Trophoblast cell (in vitro differentiated cells and primary cell): ENCODE data around the gene ACBD4.

Experiments used
- DNase-seq, 2 donors: peaks; one replicate each; pipeline ENCODE4 v3.0.0-alpha.2; 2016
- H2AFZ ChIP-seq: 2 replicates; pipeline ENCODE4 v1.6.1; 2013; ENCODE audit warnings: low read length, moderate library complexity, mild to moderate bottlenecking; ENCODE audit not compliant: insufficient read depth, poor library complexity
- H2AK5ac ChIP-seq: 2 replicates; pipeline ENCODE4 v1.6.1; 2013; ENCODE audit warnings: mild to moderate bottlenecking, low read length
- H2BK120ac ChIP-seq: 2 replicates; pipeline ENCODE4 v1.6.1; 2013; ENCODE audit warnings: low read length, mild to moderate bottlenecking, moderate library complexity; ENCODE audit not compliant: insufficient read depth, poor library complexity
- H2BK12ac ChIP-seq: 2 replicates; pipeline ENCODE4 v1.6.1; 2013; ENCODE audit warnings: mild to moderate bottlenecking, low read length, moderate library complexity
- H2BK5ac ChIP-seq: 2 replicates; pipeline ENCODE4 v1.6.1; 2013; ENCODE audit warnings: low read length, low read depth, moderate library complexity, mild to moderate bottlenecking; ENCODE audit not compliant: poor library complexity
- H3K14ac ChIP-seq: 2 replicates; pipeline ENCODE4 v1.6.1; 2013; ENCODE audit warnings: mild to moderate bottlenecking, low read length
- H3K18ac ChIP-seq: 2 replicates; pipeline ENCODE4 v1.6.1; 2013; ENCODE audit warnings: mild to moderate bottlenecking, low read length
- H3K23ac ChIP-seq: 2 replicates; pipeline ENCODE4 v1.6.1; 2013; ENCODE audit warnings: low read length
- H3K27ac ChIP-seq: 2 replicates; pipeline ENCODE4 v1.5.1; 2013; ENCODE audit warnings: low read depth, mild to moderate bottlenecking, inconsistent platforms, low read length, moderate library complexity
- H3K27me3 ChIP-seq: 2 replicates; pipeline ENCODE4 v1.6.1; 2013; ENCODE audit warnings: inconsistent platforms, mild to moderate bottlenecking, low read length, moderate library complexity; ENCODE audit not compliant: insufficient read depth
- H3K36me3 ChIP-seq, 2 experiments: 1 replicate in 1 of 2; 2 replicates in 1 of 2; pipeline ENCODE4 v1.6.1; 2013; ENCODE audit warnings: low read length in 2 of 2, mild to moderate bottlenecking in 2 of 2, moderate library complexity in 1 of 2; ENCODE audit not compliant: insufficient read depth in 2 of 2, control insufficient read depth in 1 of 2
- H3K4ac ChIP-seq: 2 replicates; pipeline ENCODE4 v1.6.1; 2013; ENCODE audit warnings: low read depth, mild to moderate bottlenecking, low read length, moderate library complexity
- H3K4me1 ChIP-seq, 2 experiments: 1 replicate in 1 of 2; 2 replicates in 1 of 2; pipeline ENCODE4 v1.6.1; 2013; ENCODE audit warnings: low read length in 2 of 2, mild to moderate bottlenecking in 2 of 2, moderate library complexity in 1 of 2; ENCODE audit not compliant: insufficient read depth in 2 of 2, control insufficient read depth in 1 of 2
- H3K4me2 ChIP-seq: 2 replicates; pipeline ENCODE4 v1.6.1; 2013; ENCODE audit warnings: inconsistent platforms, mild to moderate bottlenecking, low read length, moderate library complexity
- H3K4me3 ChIP-seq: 2 replicates; pipeline ENCODE4 v1.5.1; 2013; ENCODE audit warnings: mild to moderate bottlenecking, low read depth, low read length, inconsistent platforms
- H3K79me1 ChIP-seq: one replicate; pipeline ENCODE4 v1.6.1; 2013; ENCODE audit warnings: low read length
- H3K79me2 ChIP-seq: 2 replicates; pipeline ENCODE4 v1.6.1; 2013; ENCODE audit warnings: low read length, mild to moderate bottlenecking; ENCODE audit not compliant: control insufficient read depth, insufficient read depth, poor library complexity
- H3K9ac ChIP-seq: 2 replicates; pipeline ENCODE4 v1.6.1; 2013; ENCODE audit warnings: mild to moderate bottlenecking, low read length
- H3K9me3 ChIP-seq: 2 replicates; pipeline ENCODE4 v1.6.1; 2013; ENCODE audit warnings: low read depth, mild to moderate bottlenecking, control low read depth, inconsistent platforms, low read length; ENCODE audit not compliant: insufficient read depth
- H4K12ac ChIP-seq: 2 replicates; pipeline ENCODE4 v1.6.1; 2013; ENCODE audit warnings: low read depth, mild to moderate bottlenecking, low read length, moderate library complexity
- H4K8ac ChIP-seq: 2 replicates; pipeline ENCODE4 v1.6.1; 2013; ENCODE audit warnings: low read depth, mild to moderate bottlenecking, low read length, moderate library complexity
- H4K91ac ChIP-seq: one replicate; pipeline ENCODE4 v1.6.1; 2013; ENCODE audit warnings: low read depth, mild to moderate bottlenecking, low read length, moderate library complexity
- WGBS: extraction: QIAGEN DNeasy Blood & Tissue Kit; methylation state at CpG from one replicate; pipeline ENCODE4 v1.1.7; 2013; ENCODE audit warnings: missing lambda C conversion rate; ENCODE audit not compliant: insufficient read length, insufficient coverage; ENCODE audit errors: extremely low coverage; 5-methylcytosine and 5-hydroxymethylcytosine counted together

ACBD4 gene

DNA sequence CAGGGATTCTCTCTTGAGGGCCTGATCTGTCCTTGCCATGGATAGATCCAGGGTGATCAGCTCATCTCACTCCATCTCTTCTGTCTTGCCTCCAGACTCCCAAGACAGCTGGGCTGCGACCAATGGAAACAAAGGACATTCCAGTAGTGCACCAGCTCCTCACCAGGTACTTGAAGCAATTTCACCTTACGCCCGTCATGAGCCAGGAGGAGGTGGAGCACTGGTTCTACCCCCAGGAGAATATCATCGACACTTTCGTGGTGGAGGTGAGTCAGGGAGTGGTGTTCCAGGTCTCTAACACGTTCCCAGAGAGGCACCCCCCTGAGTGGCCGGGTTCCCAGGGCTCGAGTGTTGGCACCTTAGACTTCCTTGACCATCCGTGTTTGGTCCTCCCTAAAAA, 32.6 kb upstream of the ACBD4 start:
- WGBS = no CpG with 5 or more reads among the region's 9 CpGs
- peak overlapping the region; percentile 50 for H2BK5ac ChIP-seq
- H3K27ac ChIP-seq = peak overlapping the region; percentile 94
- H2AK5ac ChIP-seq = no peak overlapping the region
- H2BK12ac ChIP-seq = peak overlapping the region; percentile 37
- no peak overlapping the region for H3K23ac ChIP-seq
- H3K27me3 ChIP-seq = no peaks in the 10 kb centered on the region
- H3K9ac ChIP-seq = no peak overlapping the region
- no peak overlapping the region for H3K4me2 ChIP-seq
- peak overlapping the region; percentile 15 for H2BK120ac ChIP-seq
- peak overlapping the region; percentile 57 for H4K8ac ChIP-seq
- H3K4ac ChIP-seq = peak overlapping the region; percentile 17
- no peaks in the 10 kb centered on the region for H3K79me2 ChIP-seq
- H3K36me3 ChIP-seq = peaks cover 69 to 70% of the 10 kb centered on the region in 2 experiments
- DNase-seq = peak; percentile 48 to 71
- peak overlapping the region; percentile 38 for H3K18ac ChIP-seq
- no peak overlapping the region for H3K4me3 ChIP-seq
- no peaks in the 10 kb centered on the region for H3K9me3 ChIP-seq
- peak overlapping the region; percentile 19 for H4K12ac ChIP-seq
- H3K79me1 ChIP-seq = peaks cover 12% of the 10 kb centered on the region
- peak overlapping the region; percentile 28 for H3K14ac ChIP-seq
- H2AFZ ChIP-seq = no peak overlapping the region
- peaks cover 11 to 23% of the 10 kb centered on the region in 2 experiments for H3K4me1 ChIP-seq
- H4K91ac ChIP-seq = peak overlapping the region; percentile 20

DNA sequence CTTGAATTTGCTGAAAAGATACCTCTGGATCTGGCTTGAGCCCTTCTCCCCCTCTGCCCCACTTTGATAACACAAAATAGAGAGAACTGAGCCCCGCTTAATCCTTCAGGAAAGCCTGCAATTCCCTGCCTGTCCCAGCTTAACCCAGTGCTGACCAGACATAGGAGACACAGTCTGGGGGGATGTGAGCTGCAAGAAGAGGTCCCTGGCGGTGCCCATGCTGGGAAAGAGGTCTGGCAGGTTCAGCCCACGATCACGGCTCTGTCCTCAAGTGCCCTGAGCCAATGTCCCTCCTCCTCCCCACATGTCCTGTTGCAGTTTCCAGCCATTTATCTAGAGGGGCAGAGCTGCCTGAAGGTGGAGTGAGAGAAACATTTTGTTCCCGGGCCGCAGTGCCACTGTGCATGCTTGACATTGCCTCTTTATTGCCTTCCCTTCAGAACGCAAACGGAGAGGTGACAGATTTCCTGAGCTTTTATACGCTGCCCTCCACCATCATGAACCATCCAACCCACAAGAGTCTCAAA, 32.2 kb upstream of the ACBD4 start:
- no peak for DNase-seq
- no peak overlapping the region for H3K4me3 ChIP-seq
- WGBS = no CpG with 5 or more reads among the region's 9 CpGs
- H3K27ac ChIP-seq = peak overlapping the region; percentile 94
- H2BK5ac ChIP-seq = no peak overlapping the region
- no peak overlapping the region for H3K23ac ChIP-seq
- no peak overlapping the region for H2BK12ac ChIP-seq
- H3K4me1 ChIP-seq = peaks cover 11 to 23% of the 10 kb centered on the region in 2 experiments
- no peaks in the 10 kb centered on the region for H3K27me3 ChIP-seq
- peak overlapping the region; percentile 30 for H3K18ac ChIP-seq
- H3K36me3 ChIP-seq = peaks cover 69 to 70% of the 10 kb centered on the region in 2 experiments
- H4K12ac ChIP-seq = no peak overlapping the region
- H3K4me2 ChIP-seq = no peak overlapping the region
- no peaks in the 10 kb centered on the region for H3K9me3 ChIP-seq
- H2BK120ac ChIP-seq = peak overlapping the region; percentile 24
- H4K8ac ChIP-seq = no peak overlapping the region
- no peak overlapping the region for H3K14ac ChIP-seq
- no peaks in the 10 kb centered on the region for H3K79me2 ChIP-seq
- peaks cover 12% of the 10 kb centered on the region for H3K79me1 ChIP-seq
- no peak overlapping the region for H3K4ac ChIP-seq
- peak overlapping the region; percentile 20 for H4K91ac ChIP-seq
- H2AK5ac ChIP-seq = no peak overlapping the region
- no peak overlapping the region for H3K9ac ChIP-seq
- no peak overlapping the region for H2AFZ ChIP-seq

DNA sequence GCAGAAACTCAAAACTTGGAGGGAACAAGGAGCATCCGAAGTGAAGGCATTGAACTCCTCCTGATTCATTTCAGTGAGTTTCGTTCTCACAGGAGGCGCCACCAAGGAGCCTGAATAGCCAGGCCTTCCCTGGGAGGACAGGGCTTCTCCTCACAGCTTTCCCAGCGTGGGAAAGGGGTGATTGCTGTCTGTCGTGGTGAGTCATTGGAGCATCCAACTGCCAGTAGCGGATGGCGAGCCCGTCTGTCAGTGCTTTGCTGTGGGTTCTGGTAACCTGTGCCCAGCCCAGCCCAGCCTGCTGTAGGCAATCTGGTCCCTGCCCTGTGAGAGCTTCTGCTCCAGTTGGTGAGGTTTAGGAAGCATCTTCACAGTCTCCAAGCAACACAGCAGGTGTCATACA, 31.5 kb upstream of the ACBD4 start:
- no CpG with 5 or more reads among the region's 8 CpGs for WGBS
- Histone ChIP-seq H3K4me2 (no peak overlapping the region), H4K12ac (no peak overlapping the region), H3K23ac (no peak overlapping the region), H2BK120ac (no peak overlapping the region), H2BK12ac (no peak overlapping the region), H3K36me3 (peaks cover 72 to 74% of the 10 kb centered on the region in 2 experiments), H3K79me2 (no peaks in the 10 kb centered on the region), H3K4me1 (peaks cover 11 to 23% of the 10 kb centered on the region in 2 experiments), H3K4me3 (no peak overlapping the region), H3K79me1 (peaks cover 12% of the 10 kb centered on the region), H3K27ac (no peak overlapping the region), H3K9me3 (no peaks in the 10 kb centered on the region), H3K9ac (no peak overlapping the region), H4K91ac (no peak overlapping the region), H2AFZ (no peak overlapping the region), H4K8ac (no peak overlapping the region), H2AK5ac (no peak overlapping the region), H3K14ac (no peak overlapping the region), H3K18ac (no peak overlapping the region), H3K27me3 (no peaks in the 10 kb centered on the region), H2BK5ac (no peak overlapping the region), H3K4ac (no peak overlapping the region)
- DNase-seq = no peak

DNA sequence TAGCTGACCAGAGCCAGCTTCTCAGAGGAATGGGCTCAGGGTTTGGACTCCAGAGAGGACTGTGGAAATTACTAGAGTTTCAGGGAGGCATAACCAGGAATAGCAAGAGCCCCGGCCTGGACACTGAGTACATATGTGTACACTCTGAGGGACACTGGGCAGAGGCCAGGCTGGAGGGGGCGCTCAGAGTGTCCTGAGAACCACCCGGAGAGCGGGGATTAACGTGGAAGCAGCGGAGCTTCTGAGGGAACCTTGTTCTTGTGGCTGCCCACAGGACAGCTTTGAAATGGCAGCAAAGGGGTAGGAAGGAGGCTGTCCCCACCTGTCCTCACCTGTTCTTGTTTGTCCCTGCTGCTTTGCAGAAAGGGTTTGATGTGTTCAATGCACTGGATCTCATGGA, 31.0 kb upstream of the ACBD4 start:
- no CpG with 5 or more reads among the region's 6 CpGs for WGBS
- H3K23ac ChIP-seq = no peak overlapping the region
- H4K8ac ChIP-seq = no peak overlapping the region
- no peak overlapping the region for H2BK120ac ChIP-seq
- no peak overlapping the region for H3K4me2 ChIP-seq
- no peaks in the 10 kb centered on the region for H3K27me3 ChIP-seq
- no peak overlapping the region for H2AFZ ChIP-seq
- no peak for DNase-seq
- no peaks in the 10 kb centered on the region for H3K79me2 ChIP-seq
- H3K4me1 ChIP-seq = peaks cover 11 to 23% of the 10 kb centered on the region in 2 experiments
- H2BK12ac ChIP-seq = no peak overlapping the region
- H3K27ac ChIP-seq = no peak overlapping the region
- H4K12ac ChIP-seq = no peak overlapping the region
- H4K91ac ChIP-seq = no peak overlapping the region
- no peak overlapping the region for H3K4me3 ChIP-seq
- H3K36me3 ChIP-seq = peaks cover 73 to 74% of the 10 kb centered on the region in 2 experiments
- H2BK5ac ChIP-seq = no peak overlapping the region
- H3K9me3 ChIP-seq = no peaks in the 10 kb centered on the region
- no peak overlapping the region for H3K18ac ChIP-seq
- H3K79me1 ChIP-seq = peaks cover 12% of the 10 kb centered on the region
- H3K9ac ChIP-seq = no peak overlapping the region
- no peak overlapping the region for H2AK5ac ChIP-seq
- no peak overlapping the region for H3K14ac ChIP-seq
- no peak overlapping the region for H3K4ac ChIP-seq
